Keratinocyte (primary cell): ENCODE measurements around the gene ANKRD44.

Source experiments
- CTCF ChIP-seq, 3 experiments: IDR thresholded peaks in 1 of 3; conservative IDR thresholded peaks in 1 of 3; optimal IDR thresholded peaks in 1 of 3; 2 replicates in 2 of 3; 3 replicates in 1 of 3; pipeline versions ENCODE3 to v1.5.1; 2011; ENCODE audit warnings: low read length in 3 of 3, mild to moderate bottlenecking in 3 of 3, moderate library complexity in 2 of 3, control low read depth in 1 of 3, inconsistent platforms in 1 of 3; ENCODE audit not compliant: insufficient read depth in 2 of 3; ENCODE audit errors: extremely low read depth in 1 of 3
- EZH2 ChIP-seq: IDR thresholded peaks from one replicate; pipeline ENCODE4 v1.6.1; 2012; ENCODE audit warnings: inconsistent platforms, mild to moderate bottlenecking, low read length, moderate library complexity

- TF ChIP-seq CTCF (optimal IDR thresholded peaks at IDR 0.05 in 1 of 3, IDR thresholded peaks at IDR 0.05 in 1 of 3, conservative IDR thresholded peaks at IDR 0.05 in 1 of 3; ENCODE audit: extremely low read depth in 1 of 3, insufficient read depth in 2 of 3, low read length in 3 of 3) (no peak), EZH2 (no peak)
Observed at GRCh38 chr2:197182668-197183067, 127.9 kb downstream of the ANKRD44 start.
